IPS-NIHi11 (cell line): ENCODE data around the gene PATJ.
"Not testable (repeated sequence)": the region's sequence is repeated elsewhere in the genome, so short reads cannot be mapped to it uniquely, and the experiment has no call there.

Source experiments
- DNase-seq: peaks from one replicate; pipeline ENCODE4 v3.0.0; 2012; ENCODE audit warnings: mixed read lengths, low spot score

The PATJ gene

GRCh38 chr1:61951731-61952580, 209.7 kb downstream of the PATJ start:
- peak; percentile 25 for DNase-seq

- DNase-seq = no peak
Observed at GRCh38 chr1:61952675-61953074, 210.4 kb downstream of the PATJ start.

GRCh38 chr1:61953076-61953789, 211.0 kb downstream of the PATJ start:
- no peak for DNase-seq

DNA sequence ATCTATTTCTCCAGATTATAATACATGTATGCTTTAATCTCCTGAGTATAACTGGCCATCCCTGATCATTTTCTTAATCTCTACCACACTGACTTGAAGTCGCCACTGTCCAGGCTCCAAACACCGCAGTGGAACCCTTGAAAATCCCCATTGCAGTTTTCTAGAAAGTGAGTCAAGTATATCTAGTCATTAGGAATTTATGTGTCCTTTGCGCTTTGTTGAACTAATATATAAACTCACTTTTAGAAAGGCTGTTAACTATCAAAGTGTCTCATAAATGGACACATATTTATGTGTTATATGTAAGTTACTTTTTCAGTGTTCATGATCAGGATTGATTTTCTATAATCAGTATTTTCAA, 211.5 kb downstream of the PATJ start:
- DNase-seq = no peak

GRCh38 chr1:61955261-61955660, 213.0 kb downstream of the PATJ start:
- no peak for DNase-seq

- DNase-seq = no peak
Observed at GRCh38 chr1:61956016-61956645, 213.9 kb downstream of the PATJ start.

GRCh38 chr1:61956784-61957183, 214.5 kb downstream of the PATJ start:
- DNase-seq = no peak

DNA sequence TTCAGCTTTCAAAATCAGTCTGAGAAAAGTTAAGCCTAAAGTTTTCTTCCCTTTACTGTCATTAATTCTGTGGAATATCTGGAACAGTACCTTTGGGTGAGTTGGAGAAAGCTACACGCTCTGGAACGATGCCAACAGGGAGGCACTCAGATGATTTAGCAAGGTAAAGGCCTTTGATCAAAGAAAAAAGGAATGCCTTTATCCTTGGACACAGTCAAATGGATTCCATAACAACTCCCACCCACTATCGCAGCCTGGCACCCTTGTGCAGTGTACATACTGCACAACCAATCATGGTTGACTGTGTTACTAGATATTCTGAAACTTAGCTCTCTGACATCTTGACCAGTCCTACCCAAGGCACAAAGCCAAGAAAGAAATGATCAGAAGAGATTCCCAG, 218.7 kb downstream of the PATJ start:
- peak; percentile 13 for DNase-seq

DNA sequence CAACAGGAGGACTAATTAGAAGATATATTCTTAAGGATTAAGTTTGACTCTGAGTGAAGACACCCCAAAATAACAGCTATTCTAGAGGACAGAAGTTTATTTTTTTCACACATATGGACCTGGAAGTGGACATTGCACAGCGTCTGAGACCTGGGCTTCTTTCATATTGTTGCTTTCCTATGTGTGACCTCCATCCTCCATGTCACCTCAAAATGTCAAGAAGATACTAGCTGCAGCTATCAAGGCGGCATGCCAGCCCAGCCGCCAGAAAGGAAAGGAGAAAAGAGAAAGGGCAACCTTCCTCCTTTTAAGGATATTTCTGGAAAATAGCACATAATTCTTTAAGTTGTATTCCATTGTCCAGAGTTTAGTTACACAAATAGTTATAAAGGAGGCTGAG, 220.4 kb downstream of the PATJ start:
- DNase-seq = no peak

DNA sequence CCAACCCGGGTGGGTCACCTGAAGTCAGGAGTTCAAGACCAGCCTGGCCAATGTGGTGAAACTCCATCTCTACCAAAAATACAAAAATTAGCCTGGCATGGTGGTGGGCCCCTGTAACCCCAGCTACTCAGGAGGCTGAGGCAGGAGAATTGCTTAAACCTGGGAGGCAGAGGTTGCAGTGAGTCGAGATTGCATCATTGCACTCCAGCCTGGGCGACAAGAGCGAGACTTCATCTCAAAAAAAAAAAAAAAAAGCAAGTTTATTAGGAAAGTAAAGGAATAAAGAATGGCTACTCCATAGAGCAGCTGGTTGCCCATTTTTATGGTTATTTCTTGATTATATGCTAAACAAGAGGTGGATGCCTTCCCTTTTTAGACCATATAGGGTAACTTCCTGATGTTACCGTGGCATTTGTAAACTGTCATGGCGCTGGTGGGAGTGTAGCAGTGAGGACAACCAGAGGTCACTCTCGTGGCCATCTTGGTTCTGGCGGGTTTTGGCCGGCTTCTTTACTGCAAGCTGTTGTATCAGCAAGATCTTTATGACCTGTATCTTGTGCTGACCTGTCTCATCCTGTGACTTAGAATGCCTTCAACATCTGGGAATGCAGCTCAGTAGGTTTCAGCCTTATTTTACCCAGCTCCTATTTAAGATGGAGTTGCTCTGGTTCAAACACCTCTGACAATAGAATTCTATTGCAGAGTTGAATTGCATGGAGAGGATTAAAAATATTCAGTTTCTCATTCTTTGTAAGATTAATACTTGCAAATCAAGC, 224.4 kb downstream of the PATJ start:
- DNase-seq = not testable (repeated sequence)

- no peak for DNase-seq
Observed at GRCh38 chr1:61967750-61968149, 225.5 kb downstream of the PATJ start.

DNA sequence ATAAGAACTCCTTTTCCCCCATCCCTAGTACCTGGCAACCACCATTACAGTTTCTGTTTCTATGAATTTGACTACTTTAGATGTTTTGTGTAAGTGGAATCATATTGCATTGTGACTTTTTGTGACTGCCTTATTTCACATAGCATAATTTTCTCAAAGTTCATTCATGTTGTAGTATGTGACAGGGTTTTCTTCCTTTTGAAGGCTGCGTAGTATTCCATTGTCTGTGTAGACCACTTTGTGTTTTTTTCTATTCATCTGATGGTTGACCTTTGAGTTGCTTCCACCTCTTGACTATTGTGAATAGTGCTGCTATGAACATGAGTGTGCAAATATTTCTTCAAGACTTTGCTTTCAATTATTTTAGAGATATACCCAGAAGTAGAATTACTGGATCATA, 226.6 kb downstream of the PATJ start:
- DNase-seq = no peak

DNA sequence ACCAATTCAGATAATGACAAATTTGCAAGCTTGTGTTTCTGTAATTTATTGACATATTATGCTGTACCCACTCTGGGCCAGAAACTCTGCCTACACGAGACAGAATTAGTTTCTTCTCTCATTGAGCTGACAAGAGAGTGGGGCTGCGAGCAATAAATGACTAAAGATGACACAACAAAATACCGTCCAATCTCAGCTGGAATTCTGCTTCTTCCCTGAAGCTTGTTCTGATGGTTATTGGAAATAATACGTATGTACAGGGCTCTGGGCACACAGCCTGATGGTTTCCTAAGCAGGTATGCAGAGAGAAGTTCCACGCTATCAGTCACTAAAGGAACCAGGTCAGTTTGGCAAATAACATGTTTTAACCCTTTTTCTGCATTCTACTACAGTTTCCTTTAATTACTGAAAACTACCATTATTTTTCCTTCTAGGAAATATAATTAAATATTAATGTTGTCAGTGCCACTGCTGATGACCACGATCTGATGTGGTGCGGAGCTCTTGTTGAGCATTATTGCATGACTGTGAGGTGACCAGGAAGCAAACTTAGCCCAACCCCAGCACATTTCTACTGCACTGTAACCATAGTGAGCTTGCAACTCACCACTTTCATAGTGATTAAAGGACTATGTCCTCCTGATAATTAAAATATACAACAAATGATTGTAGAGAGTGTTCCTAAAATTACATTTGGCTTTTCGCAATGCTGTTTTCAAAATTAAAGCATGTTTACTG, 231.0 kb downstream of the PATJ start:
- DNase-seq = no peak

DNA sequence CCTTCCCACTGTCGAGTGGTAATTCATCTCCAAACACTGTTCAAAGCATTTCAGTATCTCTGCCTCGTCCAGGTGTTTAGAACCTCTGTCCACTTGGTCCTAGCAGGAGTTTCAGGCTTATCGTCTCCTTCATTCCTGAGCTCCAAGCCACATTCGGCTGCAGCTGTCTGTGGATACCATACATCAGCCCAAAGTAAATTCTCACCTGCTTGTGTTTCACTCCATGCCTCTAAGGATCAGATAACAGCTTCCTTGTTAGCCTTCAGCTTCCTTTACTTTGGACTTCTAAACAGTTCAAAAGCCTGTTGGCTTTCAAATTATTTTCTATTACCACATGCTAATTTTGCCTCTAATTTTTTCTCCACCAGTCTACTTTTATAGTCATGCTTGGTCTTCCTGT, 233.4 kb downstream of the PATJ start:
- DNase-seq = no peak

DNA sequence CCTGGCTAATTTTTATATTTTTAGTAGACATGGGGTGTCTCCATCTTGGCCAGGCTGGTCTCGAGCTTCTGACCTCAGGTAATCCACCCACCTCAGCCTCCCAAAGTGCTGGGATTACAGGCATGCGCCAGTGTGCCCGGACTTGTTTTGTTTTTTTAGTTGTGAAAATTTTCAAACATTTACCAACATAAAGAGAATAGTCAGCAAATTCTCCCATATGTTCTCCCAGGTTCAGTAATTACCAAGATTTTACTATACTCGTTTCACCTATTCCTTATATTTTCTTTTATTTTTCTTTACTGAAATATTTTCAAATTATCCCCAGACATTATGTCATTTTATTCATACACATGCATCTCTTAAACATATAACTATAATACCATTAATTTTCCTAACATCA, 234.3 kb downstream of the PATJ start:
- no peak for DNase-seq

DNA sequence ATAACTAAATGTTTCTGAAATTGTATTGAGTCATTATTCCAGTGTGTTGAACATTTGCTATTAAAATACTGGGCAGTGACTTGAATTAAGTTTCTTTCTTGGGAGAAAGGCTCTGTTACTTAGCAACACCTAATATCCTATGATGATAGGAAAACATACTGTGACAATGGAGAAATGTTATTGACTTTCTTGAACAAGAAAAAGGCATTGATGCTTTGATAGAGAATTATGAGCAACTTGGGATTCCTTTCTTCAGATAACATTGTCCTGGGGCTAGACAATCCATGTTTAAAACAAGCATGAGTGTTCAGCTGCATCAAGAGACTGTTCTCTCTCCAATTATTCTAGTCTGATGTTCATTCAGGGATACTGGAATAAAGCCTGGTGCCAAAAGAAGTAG, 236.5 kb downstream of the PATJ start:
- no peak for DNase-seq

- no peak for DNase-seq
Observed at GRCh38 chr1:61979729-61980128, 237.4 kb downstream of the PATJ start.

DNA sequence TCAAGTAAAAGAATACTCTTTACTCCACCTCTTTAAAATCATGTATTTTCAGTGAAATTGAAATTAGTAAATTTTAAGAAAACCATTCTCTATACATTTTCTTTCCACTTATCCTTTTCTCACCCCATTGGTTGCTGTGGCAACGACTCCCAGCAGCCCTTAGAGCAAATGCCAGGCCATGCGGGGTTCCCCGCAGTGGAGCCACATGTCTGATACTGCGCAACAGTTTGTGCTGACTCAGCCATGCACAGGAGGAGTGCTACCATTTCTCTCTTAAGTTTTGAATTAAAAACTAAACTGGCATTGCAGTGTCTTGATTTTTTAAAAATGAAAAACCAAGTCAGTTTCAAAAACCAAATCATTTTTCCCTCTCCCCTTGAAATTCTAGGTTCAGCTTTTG, 238.3 kb downstream of the PATJ start:
- DNase-seq = peak; percentile 29

GRCh38 chr1:61981870-61982660, 239.8 kb downstream of the PATJ start:
- no peak for DNase-seq

GRCh38 chr1:61983236-61983635, 241.0 kb downstream of the PATJ start:
- no peak for DNase-seq

DNA sequence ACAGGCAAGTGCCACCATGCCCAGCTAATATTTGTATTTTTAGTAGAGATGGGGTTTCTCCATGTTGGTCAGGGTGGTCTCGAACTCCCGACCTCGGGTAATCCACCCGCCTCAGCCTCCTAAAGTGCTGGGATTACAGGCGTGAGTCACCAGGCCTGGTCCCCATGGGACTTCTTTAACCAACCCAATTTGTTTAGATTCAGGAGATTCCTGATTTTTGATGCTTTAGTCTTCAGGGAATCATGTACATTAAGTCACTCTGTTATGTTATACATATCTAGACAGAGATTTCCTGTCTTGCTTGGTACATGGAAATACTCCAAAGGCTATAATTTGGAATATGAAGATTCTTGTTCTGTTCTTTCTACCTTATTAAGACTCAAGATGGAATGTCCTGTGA, 250.0 kb downstream of the PATJ start:
- no peak for DNase-seq
